Gastrocnemius medialis (tissue), 4 donors: Measurements from ENCODE around the gene MDM2.

ENCODE experiments used
- POLR2A ChIP-seq, 2 donors: fragments of 450-650 bp; IDR thresholded peaks; one replicate each; pipeline ENCODE4 v1.6.1; 2017; ENCODE audit warnings: antibody characterized with exemption in 2 of 2, mild to moderate bottlenecking in 2 of 2, moderate library complexity in 2 of 2
- TF ChIP-seq, protein P1 (sequence below), 5 experiments: fragments of 450-650 bp in 3 of 5; fragments of 200-600 bp in 2 of 5; sonication (generic) in 2 of 5; IDR thresholded peaks in 4 of 5; conservative IDR thresholded peaks in 1 of 5; 1 replicate in 4 of 5; 2 replicates in 1 of 5; pipeline ENCODE4 v1.5.1; 2016 to 2019; ENCODE audit warnings: antibody characterized with exemption in 5 of 5, mild to moderate bottlenecking in 3 of 5, moderate library complexity in 3 of 5

- TF ChIP-seq, protein P1, sequence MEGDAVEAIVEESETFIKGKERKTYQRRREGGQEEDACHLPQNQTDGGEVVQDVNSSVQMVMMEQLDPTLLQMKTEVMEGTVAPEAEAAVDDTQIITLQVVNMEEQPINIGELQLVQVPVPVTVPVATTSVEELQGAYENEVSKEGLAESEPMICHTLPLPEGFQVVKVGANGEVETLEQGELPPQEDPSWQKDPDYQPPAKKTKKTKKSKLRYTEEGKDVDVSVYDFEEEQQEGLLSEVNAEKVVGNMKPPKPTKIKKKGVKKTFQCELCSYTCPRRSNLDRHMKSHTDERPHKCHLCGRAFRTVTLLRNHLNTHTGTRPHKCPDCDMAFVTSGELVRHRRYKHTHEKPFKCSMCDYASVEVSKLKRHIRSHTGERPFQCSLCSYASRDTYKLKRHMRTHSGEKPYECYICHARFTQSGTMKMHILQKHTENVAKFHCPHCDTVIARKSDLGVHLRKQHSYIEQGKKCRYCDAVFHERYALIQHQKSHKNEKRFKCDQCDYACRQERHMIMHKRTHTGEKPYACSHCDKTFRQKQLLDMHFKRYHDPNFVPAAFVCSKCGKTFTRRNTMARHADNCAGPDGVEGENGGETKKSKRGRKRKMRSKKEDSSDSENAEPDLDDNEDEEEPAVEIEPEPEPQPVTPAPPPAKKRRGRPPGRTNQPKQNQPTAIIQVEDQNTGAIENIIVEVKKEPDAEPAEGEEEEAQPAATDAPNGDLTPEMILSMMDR (IDR thresholded peaks at IDR 0.05 in 4 of 5, conservative IDR thresholded peaks at IDR 0.05 in 1 of 5) = no peak
- TF ChIP-seq POLR2A (IDR thresholded peaks at IDR 0.05) = no peak
Measured at GRCh38 chr12:68765696-68766095, 42.3 kb upstream of the MDM2 start.
